AML-193 (cell line): ENCODE results near the gene KRTAP21-3.
"Not testable (repeated sequence)": the region's sequence is repeated elsewhere in the genome, so short reads cannot be mapped to it uniquely, and the experiment has no call there.

Experiments used
- DNase-seq, 2 experiments: peaks; one replicate each; lab custom pipeline; 2025; lab: John Stamatoyannopoulos, UW

The KRTAP21-3 gene

DNA sequence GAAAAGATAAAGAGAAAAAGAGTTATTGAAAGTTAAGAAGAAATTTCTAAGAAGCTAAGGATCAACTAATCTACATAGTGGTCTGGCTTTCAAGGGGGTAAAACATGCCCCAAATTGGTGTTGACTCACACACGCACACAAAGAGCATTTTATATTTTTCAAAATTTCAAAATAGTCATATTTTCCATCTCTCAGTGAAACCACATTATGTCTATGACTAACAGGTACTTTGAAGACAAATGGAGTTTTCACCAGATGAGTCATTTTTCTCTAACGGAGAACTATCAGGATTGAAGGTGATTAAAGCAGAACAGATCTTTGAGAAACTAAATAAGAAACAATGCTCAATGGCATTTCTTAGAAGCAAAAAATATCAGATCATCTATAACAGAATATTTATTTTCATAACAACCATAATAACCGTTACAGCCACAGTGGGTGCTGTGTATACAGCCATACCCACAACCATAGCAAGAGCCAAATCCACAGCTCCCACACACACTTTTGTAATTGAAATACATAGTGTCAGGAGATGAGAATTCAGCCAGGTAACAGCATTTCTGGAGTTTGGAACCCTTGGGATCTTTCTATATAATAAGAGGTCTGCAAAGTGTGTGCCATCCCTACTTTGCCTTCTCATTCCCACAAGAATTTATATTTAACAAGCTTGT, at the start of gene KRTAP21-3:
TSS of gene KRTAP21-3 (minus strand) at position 539 of the 671 bp plus-strand sequence. CDS start at position 521, 18 bp downstream.
- no peak for DNase-seq

GRCh38 chr21:30760776-30761175, 42.2 kb upstream of the KRTAP21-3 start:
- DNase-seq, result no peak

DNA sequence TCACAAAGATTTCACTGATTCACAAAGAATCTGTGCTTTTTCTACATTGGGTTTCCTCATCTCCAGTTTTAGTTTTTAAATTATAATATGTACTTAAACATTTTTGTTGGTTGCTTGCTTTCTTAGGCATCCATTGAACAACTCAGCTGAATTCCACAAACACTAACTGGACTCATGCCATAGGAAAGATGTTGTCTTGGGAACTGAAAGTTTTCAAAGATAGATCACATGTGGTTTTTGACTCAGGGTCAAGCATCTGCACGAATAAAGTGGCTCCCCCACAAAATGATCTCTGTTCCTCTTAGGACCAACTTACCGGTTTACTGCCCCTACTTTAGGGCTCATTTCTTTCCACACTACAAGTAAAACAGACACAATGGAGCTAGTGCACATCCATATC, 39.7 kb upstream of the KRTAP21-3 start:
- no peak for DNase-seq

GRCh38 chr21:30755328-30755727, 36.8 kb upstream of the KRTAP21-3 start, which contains the start of gene KRTAP21-1:
Gene KRTAP21-1, minus strand, starts transcription at chr21:30755428. Its CDS starts 50 bp downstream, at chr21:30755378.
- DNase-seq, result not testable (repeated sequence)

- DNase-seq, result no peak
Observed at GRCh38 chr21:30747159-30747558, 28.6 kb upstream of the KRTAP21-3 start, which contains the start of gene KRTAP21-2. Gene KRTAP21-2, minus strand, starts transcription at chr21:30747259. Its CDS starts 57 bp downstream, at chr21:30747202.

DNA sequence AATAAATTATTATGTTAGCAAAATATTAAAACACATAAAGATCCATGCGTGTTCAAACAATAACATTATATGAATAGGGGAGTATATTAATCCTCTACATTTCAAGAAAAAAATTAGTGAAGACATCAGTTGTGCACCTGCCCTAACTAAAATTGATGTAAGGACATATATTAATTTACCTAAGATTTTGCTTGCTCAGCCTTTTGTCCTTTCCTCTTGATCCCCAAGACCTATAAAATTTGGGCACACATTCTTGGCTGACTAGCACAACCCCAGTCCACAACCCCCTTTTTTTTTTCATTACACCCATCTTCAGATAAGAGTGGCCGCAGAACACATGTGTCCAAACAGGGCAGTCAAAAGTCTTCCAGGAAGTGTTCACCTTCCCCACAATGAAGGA, 21.9 kb upstream of the KRTAP21-3 start:
- no peak for DNase-seq

GRCh38 chr21:30733026-30733425, 14.4 kb upstream of the KRTAP21-3 start:
- no peak for DNase-seq

DNA sequence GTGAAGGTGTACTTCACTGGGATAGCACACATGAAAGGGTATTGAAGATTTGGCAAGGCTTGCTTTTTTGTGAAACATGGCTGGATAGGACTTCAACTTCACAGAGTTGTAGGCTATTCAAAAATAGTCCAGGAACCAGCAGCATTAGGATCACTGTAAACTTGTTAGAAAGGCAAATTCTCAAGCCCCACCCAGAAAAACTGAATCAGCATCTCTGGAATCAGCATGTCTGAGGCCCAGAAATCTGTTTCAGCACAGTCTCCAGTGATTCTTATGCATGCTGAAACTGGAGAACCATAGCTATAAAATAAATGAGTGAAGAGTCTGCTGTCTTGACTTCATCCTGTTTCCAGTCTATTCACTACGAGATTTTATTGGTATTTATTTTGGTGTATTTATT, 8.1 kb upstream of the KRTAP21-3 start:
- DNase-seq, result no peak

DNA sequence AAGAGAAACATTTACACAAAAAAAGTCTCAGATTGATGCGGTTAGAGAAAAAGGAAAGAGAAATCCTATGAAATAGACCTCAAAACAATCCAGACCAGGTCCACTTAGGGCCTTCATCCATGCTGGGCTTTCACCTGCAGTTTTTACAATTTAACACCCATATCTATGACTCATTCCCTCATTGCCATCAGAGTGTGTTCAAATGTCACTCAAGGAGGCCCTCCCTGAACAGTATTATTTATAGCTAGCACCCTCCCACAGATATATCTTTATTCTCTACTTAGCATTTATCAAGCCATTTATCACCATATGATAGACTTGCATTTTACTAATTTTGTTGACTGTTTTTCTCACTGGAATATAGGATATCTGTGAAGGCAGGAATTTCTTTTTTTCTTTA, 824 bp upstream of the KRTAP21-3 start:
- no peak for DNase-seq

DNA sequence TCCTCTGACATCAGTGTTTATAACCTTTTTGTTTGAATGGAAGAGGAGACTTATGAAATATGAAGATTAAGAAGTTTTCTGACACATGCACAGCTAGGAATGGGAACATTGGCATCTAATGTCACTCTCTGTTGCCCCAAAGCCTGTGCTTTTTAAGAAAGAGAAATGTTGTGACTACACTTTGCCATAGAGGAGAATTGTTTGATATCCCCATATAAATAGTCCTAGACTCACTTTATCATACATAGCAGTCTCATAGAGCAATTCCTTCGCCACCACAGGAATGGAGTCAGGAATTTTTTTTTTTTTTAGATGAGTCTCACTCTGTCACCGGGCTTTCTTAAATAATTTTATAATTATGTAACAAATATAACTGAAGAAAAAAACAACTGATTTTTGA, 1.5 kb downstream of the KRTAP21-3 start:
- DNase-seq, result no peak

GRCh38 chr21:30714946-30715345, 3.6 kb downstream of the KRTAP21-3 start:
- DNase-seq, result no peak

GRCh38 chr21:30714456-30714855, 4.1 kb downstream of the KRTAP21-3 start:
- no peak for DNase-seq

DNA sequence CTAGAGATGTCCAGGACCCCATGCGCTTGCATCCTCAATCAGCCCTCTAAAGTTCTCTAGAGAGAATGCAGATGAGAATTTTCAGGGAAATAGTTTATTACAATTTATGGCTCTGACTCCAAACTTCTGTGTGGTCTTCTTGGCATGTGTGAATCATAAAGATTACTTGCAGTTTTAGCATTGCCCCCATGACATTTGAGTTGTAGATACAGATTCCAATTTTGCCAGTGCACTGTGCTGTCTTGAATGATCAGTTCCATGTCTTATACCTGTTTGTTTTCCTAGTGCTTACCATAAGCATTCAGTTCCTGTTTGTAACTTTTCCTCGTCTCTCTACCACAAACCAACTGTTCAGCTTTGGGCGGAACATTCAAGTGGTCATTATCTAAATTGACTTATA, 4.8 kb downstream of the KRTAP21-3 start:
- no peak for DNase-seq

- DNase-seq, result no peak
Observed at GRCh38 chr21:30710499-30710898, 8.1 kb downstream of the KRTAP21-3 start.

DNA sequence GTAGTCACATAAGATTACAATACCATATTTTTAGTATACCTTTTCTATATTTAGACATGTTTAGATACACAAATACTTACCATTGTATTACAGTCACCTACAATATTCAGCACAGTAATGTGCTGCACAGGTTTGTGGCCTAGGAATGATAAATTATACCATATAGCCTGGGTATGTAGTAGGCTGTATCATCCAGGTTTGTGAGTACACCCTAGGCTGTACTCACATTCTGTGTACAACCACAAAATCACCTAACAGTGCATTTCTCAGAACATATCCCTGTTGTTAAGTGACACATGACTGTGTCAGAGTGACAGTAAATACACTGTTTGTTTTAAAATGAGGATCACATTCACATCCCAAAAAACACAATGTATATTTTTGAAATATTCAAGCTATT, 11.2 kb downstream of the KRTAP21-3 start:
- no peak for DNase-seq

DNA sequence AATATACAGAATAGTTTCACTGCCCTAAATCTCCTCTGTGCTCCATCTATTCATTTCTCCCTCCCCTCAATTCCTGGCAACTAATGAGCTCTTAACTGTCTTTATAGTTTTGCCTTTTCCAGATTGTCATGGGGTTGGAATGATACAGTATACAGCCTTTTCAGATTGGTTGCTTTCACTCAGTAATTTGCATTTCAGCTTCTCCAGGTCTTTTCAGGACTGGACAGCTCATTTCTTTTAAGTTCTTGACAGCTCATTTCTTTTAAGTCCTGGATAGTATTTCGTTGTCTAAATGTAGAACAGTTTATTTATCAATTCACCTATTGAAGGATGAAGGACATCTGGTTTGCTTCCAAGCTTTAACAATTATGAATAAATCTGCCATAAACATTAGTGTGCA, 22.6 kb downstream of the KRTAP21-3 start:
- DNase-seq, result no peak

GRCh38 chr21:30689822-30690221, 28.8 kb downstream of the KRTAP21-3 start:
- DNase-seq, result no peak

DNA sequence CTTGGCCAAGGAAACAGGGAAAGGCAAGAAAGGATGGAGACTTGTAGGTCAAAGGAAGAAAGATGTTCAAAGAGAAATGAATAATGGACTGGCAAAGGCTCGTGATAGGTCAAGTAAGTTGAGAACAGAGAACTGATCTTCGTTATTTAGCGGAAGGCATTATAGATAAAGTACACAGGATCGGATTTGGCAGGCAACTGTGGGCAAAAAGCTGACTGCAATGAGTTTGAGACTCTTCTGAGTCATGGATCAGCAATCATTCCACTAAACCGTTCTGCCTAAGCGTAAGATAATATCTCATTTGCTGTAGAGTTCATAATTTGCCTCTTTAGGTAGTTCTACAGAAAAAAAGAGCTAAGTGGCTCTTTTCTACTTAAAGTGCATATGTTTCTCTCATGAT, 34.1 kb downstream of the KRTAP21-3 start:
- no peak for DNase-seq

GRCh38 chr21:30680586-30680985, 38.0 kb downstream of the KRTAP21-3 start:
- no peak for DNase-seq

GRCh38 chr21:30676737-30677136, 41.8 kb downstream of the KRTAP21-3 start:
- DNase-seq, result no peak

- DNase-seq, result no peak
Observed at GRCh38 chr21:30674312-30674711, 44.3 kb downstream of the KRTAP21-3 start.

DNA sequence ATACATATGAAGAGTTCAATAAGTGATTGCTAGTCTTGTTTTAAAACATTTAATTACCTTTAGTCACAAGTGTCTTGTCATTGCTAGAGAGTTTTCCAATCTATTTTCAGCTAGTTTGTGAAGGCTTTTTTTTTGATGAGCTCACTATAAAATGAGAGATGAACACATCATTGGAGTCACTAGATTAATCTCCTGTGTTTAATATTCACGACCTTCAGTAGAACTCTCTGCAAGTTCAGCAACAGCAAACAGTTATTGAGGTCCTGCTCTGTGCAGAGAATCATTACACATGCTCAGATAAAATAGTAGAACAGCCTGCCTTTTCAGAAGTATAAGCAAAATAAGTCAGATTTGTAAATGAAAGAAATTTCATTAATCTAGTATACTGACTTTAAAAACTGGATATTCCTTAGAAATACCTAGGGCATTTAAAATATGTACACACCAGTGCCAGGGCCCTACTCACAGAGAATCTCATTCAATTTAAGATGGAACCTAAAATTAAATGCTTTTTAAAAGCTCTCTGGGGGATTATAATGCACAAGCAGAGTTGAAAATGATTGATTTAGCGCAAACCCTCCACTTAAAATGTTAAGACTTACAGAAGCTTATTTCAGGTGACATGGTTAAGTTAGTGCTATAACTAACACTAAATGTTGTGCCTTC, 45.5 kb downstream of the KRTAP21-3 start:
- DNase-seq, result no peak

DNA sequence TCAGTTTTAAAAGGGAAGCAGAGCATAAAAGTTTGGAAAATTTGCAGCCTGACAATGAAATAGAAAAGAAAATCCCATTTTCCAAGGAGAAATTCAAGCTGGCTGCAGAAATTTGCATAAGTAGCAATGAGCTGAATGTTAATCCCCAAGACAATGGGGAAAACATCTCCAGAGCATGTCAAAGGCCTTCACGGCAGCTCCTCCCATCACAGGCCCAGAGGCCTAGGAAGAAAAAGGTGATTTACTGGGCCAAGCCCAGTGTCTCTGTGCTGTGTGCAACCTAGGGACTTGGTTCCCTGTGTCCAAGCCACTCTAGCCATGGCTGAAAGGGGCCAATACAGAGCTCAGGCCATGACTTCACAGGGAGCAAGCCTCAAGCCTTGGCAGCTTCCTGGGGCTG, 49.8 kb downstream of the KRTAP21-3 start:
- no peak for DNase-seq
